Neural progenitor cell (in vitro differentiated cells): ENCODE data around the gene HPSE. TPM values are rescaled to one million over a fixed set of nuclear protein-coding genes. Genes with fewer than 3 reads are reported as not detected.

ENCODE experiments used
- DNase-seq: peaks from one replicate; pipeline ENCODE4 v3.0.0-alpha.2; 2016; ENCODE audit warnings: low spot score
- H2AFZ ChIP-seq: fragments of 200-600 bp; sonication (generic); replicated peaks from 2 replicates; pipeline ENCODE4 v1.6.1; 2016; ENCODE audit warnings: antibody characterized with exemption
- H3F3A ChIP-seq: fragments of 200-600 bp; sonication (generic); 2 replicates; pipeline ENCODE4 v1.6.1; 2016; ENCODE audit warnings: antibody characterized with exemption, low read depth
- H3K27ac ChIP-seq: fragments of 200-600 bp; sonication (generic); 2 replicates; pipeline ENCODE4 v1.5.1; 2016; ENCODE audit warnings: mild to moderate bottlenecking
- H3K27me3 ChIP-seq: fragments of 200-600 bp; sonication (generic); 2 replicates; pipeline ENCODE4 v1.6.1; 2016; ENCODE audit warnings: mild to moderate bottlenecking, moderate library complexity
- H3K36me3 ChIP-seq: fragments of 200-600 bp; sonication (generic); 2 replicates; pipeline ENCODE4 v1.5.1; 2016
- H3K4me1 ChIP-seq: fragments of 200-600 bp; sonication (generic); 2 replicates; pipeline ENCODE4 v1.6.1; 2016; ENCODE audit warnings: mixed run types
- H3K4me2 ChIP-seq: fragments of 200-600 bp; sonication (generic); 2 replicates; pipeline ENCODE4 v1.6.1; 2016
- H3K4me3 ChIP-seq: fragments of 200-600 bp; sonication (generic); 2 replicates; pipeline ENCODE4 v1.5.1; 2016
- H3K79me2 ChIP-seq: fragments of 200-600 bp; sonication (generic); 2 replicates; pipeline ENCODE4 v1.6.1; 2016; ENCODE audit warnings: low read depth
- H3K9ac ChIP-seq: fragments of 200-600 bp; sonication (generic); 2 replicates; pipeline ENCODE4 v1.6.1; 2016
- H3K9me3 ChIP-seq: fragments of 200-600 bp; sonication (generic); 2 replicates; pipeline ENCODE4 v1.5.1; 2016; ENCODE audit warnings: low read depth
- H4K20me1 ChIP-seq: fragments of 200-600 bp; sonication (generic); 2 replicates; pipeline ENCODE4 v1.6.1; 2016; ENCODE audit warnings: low read depth
- H3K27ac Mint-ChIP-seq: 3 replicates; pipeline ENCODE4 v1.8.0; 2021; ENCODE audit warnings: mixed read lengths
- H3K27me3 Mint-ChIP-seq: 2 replicates; pipeline ENCODE4 v1.8.0; 2022; ENCODE audit warnings: low read depth, mild to moderate bottlenecking, inconsistent platforms, moderate library complexity, mixed read lengths; ENCODE audit not compliant: insufficient read depth
- H3K36me3 Mint-ChIP-seq: 3 replicates; pipeline ENCODE4 v1.8.0; 2021; ENCODE audit warnings: mixed read lengths
- H3K4me1 Mint-ChIP-seq: 3 replicates; pipeline ENCODE4 v1.8.0; 2021; ENCODE audit warnings: mixed read lengths
- H3K4me3 Mint-ChIP-seq: 3 replicates; pipeline ENCODE4 v1.8.0; 2021; ENCODE audit warnings: mild to moderate bottlenecking, moderate library complexity, mixed read lengths
- H3K9me3 Mint-ChIP-seq: 3 replicates; pipeline ENCODE4 v1.8.0; 2020; ENCODE audit warnings: mixed read lengths
- EZH2 ChIP-seq: fragments of 200-600 bp; sonication (generic); IDR thresholded peaks from 2 replicates; pipeline ENCODE4 v1.6.1; 2017; ENCODE audit warnings: antibody characterized with exemption, mild to moderate bottlenecking, moderate library complexity
- EZH2phosphoT487 ChIP-seq: fragments of 200-600 bp; sonication (generic); IDR thresholded peaks from 2 replicates; pipeline ENCODE4 v1.6.1; 2017; ENCODE audit warnings: antibody characterized with exemption
- total RNA-seq: library from RNA; depleted of rRNA; stranded (reverse); fragments of >200 nt; gene quantifications from 2 replicates; pipeline ENCODE4 v1.2.3, GENCODE V29; 2015; ENCODE audit warnings: low replicate concordance
- TF ChIP-seq, protein P1 (sequence below): fragments of 200-600 bp; sonication (generic); IDR thresholded peaks from 2 replicates; pipeline ENCODE4 v1.5.1; 2017; ENCODE audit warnings: antibody characterized with exemption, mild to moderate bottlenecking

Gene HPSE
- total RNA-seq, 1 donor from 2014 or later = 0.73 TPM

DNA sequence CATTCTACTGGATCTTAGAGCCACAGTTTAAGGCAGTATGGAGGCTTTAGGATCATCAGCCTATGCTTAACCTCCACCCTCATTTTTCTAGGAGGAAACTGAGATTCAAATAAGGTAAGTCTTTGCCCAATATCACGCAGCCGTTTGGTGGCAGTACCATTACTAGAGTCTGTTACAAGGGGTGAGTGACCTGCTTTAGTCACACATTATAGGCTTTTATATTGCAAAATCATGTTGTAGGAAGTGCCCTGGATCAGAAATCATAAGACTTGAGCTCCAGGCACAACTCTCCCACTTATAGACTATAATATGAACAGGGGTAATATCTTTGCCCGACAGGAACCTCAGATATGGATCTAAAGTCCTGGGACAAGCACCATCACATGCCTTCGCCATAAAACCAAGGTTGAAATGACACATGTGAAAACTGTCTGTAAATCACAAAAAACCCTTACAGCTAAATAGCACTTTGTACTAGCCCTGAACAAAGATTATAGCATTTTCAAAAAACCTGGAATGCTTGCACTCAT is 19.2 kb downstream of the HPSE start:
- Histone ChIP-seq H3K27ac (no peak overlapping the region), H3K9me3 (no peaks in the 10 kb centered on the region), H3F3A (no peaks in the 10 kb centered on the region), H3K9ac (no peak overlapping the region), H3K4me2 (no peak overlapping the region), H3K36me3 (no peaks in the 10 kb centered on the region), H2AFZ (no peak overlapping the region), H3K27me3 (no peaks in the 10 kb centered on the region), H3K4me3 (no peak overlapping the region), H3K79me2 (no peaks in the 10 kb centered on the region), H3K4me1 (no peaks in the 10 kb centered on the region), H4K20me1 (no peaks in the 10 kb centered on the region)
- no peaks in the 10 kb centered on the region for H3K9me3 Mint-ChIP-seq
- peaks cover 4% of the 10 kb centered on the region for H3K27me3 Mint-ChIP-seq
- H3K4me3 Mint-ChIP-seq = no peak overlapping the region
- TF ChIP-seq EZH2 (no peak), EZH2phosphoT487 (no peak)
- TF ChIP-seq, protein P1, sequence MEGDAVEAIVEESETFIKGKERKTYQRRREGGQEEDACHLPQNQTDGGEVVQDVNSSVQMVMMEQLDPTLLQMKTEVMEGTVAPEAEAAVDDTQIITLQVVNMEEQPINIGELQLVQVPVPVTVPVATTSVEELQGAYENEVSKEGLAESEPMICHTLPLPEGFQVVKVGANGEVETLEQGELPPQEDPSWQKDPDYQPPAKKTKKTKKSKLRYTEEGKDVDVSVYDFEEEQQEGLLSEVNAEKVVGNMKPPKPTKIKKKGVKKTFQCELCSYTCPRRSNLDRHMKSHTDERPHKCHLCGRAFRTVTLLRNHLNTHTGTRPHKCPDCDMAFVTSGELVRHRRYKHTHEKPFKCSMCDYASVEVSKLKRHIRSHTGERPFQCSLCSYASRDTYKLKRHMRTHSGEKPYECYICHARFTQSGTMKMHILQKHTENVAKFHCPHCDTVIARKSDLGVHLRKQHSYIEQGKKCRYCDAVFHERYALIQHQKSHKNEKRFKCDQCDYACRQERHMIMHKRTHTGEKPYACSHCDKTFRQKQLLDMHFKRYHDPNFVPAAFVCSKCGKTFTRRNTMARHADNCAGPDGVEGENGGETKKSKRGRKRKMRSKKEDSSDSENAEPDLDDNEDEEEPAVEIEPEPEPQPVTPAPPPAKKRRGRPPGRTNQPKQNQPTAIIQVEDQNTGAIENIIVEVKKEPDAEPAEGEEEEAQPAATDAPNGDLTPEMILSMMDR = no peak
- no peaks in the 10 kb centered on the region for H3K4me1 Mint-ChIP-seq
- H3K27ac Mint-ChIP-seq = no peak overlapping the region
- no peak for DNase-seq
- H3K36me3 Mint-ChIP-seq = no peaks in the 10 kb centered on the region

DNA sequence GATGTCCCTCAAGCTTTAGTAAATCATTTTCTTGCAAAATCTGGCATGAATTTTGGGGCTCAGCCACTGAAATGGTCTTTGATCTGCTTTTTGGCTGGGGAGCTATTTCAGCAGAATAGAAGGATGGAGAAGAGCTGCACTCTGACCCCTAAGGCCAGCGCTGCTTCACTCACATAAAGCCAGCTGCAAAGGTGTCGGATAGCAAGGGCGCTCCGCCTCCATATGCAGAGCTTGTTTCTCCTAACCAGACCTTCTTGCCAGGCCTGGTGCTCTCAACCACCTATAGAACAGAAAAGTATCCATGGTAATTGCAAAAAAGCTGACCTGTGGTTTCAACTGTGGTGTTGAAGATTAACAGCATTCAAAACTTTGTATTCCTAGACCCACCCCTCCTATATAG is 26.0 kb downstream of the HPSE start:
- peak; percentile 62 for DNase-seq
- no peaks in the 10 kb centered on the region for H3K9me3 ChIP-seq

DNA sequence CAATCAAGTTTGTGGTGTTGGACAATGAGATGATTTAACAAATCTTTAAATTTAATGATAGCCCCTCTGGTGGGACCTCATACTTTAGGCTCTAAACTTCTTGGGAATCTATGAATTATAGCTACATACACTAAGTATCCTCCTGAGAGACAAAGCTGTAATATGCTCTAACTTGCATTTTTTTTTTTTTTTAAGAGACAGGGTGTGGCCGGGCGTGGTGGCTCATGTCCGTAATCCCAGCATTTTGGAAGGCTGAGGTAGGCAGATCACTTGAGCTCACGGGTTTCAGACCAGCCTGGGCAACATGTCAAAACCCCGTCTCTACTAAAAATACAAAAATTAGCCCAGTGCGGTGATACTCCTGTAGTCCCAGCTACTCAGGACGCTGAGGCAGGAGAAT is 26.7 kb downstream of the HPSE start:
- Histone ChIP-seq H4K20me1 (no peaks in the 10 kb centered on the region), H3K4me1 (peaks cover 13% of the 10 kb centered on the region), H3F3A (no peaks in the 10 kb centered on the region), H3K79me2 (no peaks in the 10 kb centered on the region), H2AFZ (no peak overlapping the region), H3K4me2 (no peak overlapping the region), H3K4me3 (no peak overlapping the region), H3K27me3 (no peaks in the 10 kb centered on the region), H3K9me3 (no peaks in the 10 kb centered on the region), H3K36me3 (no peaks in the 10 kb centered on the region), H3K9ac (no peak overlapping the region), H3K27ac (no peak overlapping the region)
- no peak for DNase-seq
- H3K4me1 Mint-ChIP-seq = peaks cover 12% of the 10 kb centered on the region
- H3K27ac Mint-ChIP-seq = no peak overlapping the region
- H3K9me3 Mint-ChIP-seq = no peaks in the 10 kb centered on the region
- no peaks in the 10 kb centered on the region for H3K36me3 Mint-ChIP-seq
- no peak for TF ChIP-seq EZH2
- TF ChIP-seq, protein P1 = no peak
- TF ChIP-seq EZH2phosphoT487 = no peak
- peaks cover 2% of the 10 kb centered on the region for H3K27me3 Mint-ChIP-seq
- H3K4me3 Mint-ChIP-seq = no peak overlapping the region

More for the DNA sequence above, 26.0 kb downstream of the HPSE start:
- no peak overlapping the region for H3K4me3 Mint-ChIP-seq
- Histone ChIP-seq H3K4me3 (no peak overlapping the region), H3K27ac (no peak overlapping the region), H2AFZ (no peak overlapping the region), H3K36me3 (no peaks in the 10 kb centered on the region), H3K9ac (no peak overlapping the region), H3K4me1 (peaks cover 13% of the 10 kb centered on the region), H3K79me2 (no peaks in the 10 kb centered on the region), H3K27me3 (no peaks in the 10 kb centered on the region), H4K20me1 (no peaks in the 10 kb centered on the region), H3K4me2 (peak overlapping the region; percentile 44), H3F3A (no peaks in the 10 kb centered on the region)
- no peak overlapping the region for H3K27ac Mint-ChIP-seq
- H3K27me3 Mint-ChIP-seq = peaks cover 2% of the 10 kb centered on the region
- no peaks in the 10 kb centered on the region for H3K9me3 Mint-ChIP-seq
- peaks cover 12% of the 10 kb centered on the region for H3K4me1 Mint-ChIP-seq
- no peaks in the 10 kb centered on the region for H3K36me3 Mint-ChIP-seq
- TF ChIP-seq, protein P1 = no peak
- TF ChIP-seq EZH2 = no peak
- no peak for TF ChIP-seq EZH2phosphoT487
